ENCODE measurements around the gene FBXO10. TPM values are rescaled to one million over a fixed set of nuclear protein-coding genes. Genes with fewer than 3 reads are reported as not detected.

FBXO10 gene
- total and polyA plus RNA-seq, 2 of the 8 experiments (the other 6 are each of a cell fraction or from before 2014, with no cell fraction given): 13.1 to 13.9 TPM

GRCh38 chr9:37563806-37564513 lies 12.2 kb downstream of the FBXO10 start (continued):
- TF ChIP-seq CHD7 (IDR thresholded peaks at IDR 0.05; ENCODE audit: insufficient replicate concordance, low read length) (no peak), SP2 (IDR thresholded peaks at IDR 0.05; ENCODE audit: low read length) (no peak), EP300 (IDR thresholded peaks at IDR 0.05; ENCODE audit: borderline replicate concordance in 1 of 2, low read depth in 2 of 2, low read length in 2 of 2) (no peak), CEBPB (IDR thresholded peaks at IDR 0.05; ENCODE audit: low read depth, low read length) (no peak), SIN3A (conservative IDR thresholded peaks at IDR 0.05 in 1 of 2, IDR thresholded peaks at IDR 0.05 in 1 of 2; ENCODE audit: low read depth in 1 of 2, low read length in 2 of 2) (no peak), SP1 (IDR thresholded peaks at IDR 0.05; ENCODE audit: low read depth, low read length) (no peak), JUND (IDR thresholded peaks at IDR 0.05; ENCODE audit: low read length) (no peak)
